Stimulated activated CD4-positive, alpha-beta T cell treated with anti-CD3 and anti-CD28 coated beads, Interleukin-15, amount 100 ng/mL, for 1 hour (primary cell): ENCODE measurements around the gene CEACAM8.
"Not testable (repeated sequence)": the region's sequence is repeated elsewhere in the genome, so short reads cannot be mapped to it uniquely, and the experiment has no call there.

Source experiments
- DNase-seq, 2 donors: peaks; one replicate each; pipeline ENCODE4 v3.0.0-alpha.2; 2020; ENCODE audit warnings: low read depth in 1 of 2, low spot score in 1 of 2

CEACAM8 gene

DNA sequence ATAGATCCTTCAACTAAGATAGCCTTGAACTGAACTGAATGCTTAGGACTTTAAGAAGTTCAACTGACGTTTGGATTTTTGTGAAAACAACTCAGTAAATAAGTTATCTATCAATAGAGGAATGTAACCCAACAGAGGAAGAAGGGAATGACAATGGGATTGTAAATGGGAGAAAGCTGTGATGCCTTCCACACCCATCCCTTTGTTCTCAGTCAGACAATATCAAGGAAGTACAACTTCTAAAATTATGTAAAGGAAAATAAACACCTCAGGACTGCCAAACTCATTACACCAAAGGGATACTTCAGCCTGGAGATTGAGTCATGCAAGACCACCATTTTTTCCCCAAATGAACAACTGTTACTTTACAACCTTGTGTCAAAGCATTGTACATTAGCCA, 21.1 kb downstream of the CEACAM8 start:
- no peak for DNase-seq

GRCh38 chr19:42571116-42571515, 23.6 kb downstream of the CEACAM8 start:
- no peak for DNase-seq

DNA sequence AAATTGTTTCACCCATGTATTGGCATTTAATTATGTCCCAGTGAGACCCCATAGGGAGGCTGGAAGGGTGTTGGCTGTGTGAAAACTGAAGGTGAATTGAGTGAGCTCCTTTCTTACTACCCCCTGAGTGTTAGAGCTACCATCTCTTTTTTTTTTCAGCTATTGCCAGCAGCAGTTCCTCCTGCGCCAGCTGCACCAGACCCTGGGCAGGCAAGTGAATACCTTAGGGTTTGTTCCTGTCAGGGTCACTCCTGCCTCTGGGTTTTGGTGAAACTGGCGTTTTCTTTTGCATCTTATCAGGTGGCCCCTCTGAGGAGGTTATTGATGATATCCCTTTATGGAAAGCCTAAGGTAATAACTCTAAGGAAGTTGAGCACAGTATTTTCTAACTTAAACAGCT, 25.5 kb downstream of the CEACAM8 start:
- DNase-seq, result no peak

DNA sequence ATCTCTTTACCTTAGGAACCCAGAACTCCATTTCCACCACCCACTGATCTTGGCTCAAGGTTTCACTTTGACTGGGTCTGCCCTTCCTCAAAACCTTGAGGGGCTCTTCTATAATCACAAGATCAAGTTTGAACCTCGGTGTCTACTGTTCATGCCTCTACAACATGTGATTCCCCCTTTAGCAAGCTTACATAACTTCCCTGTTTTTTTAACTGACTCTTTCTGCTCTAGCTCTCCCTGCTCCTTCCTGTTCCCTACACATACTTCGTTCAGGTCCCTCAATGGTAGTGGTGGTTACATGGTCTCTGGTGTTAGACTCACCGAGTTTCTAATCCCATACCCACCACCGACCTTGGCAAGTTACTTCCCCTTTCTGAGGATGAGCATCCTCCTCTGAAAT, 26.7 kb downstream of the CEACAM8 start:
- no peak for DNase-seq

DNA sequence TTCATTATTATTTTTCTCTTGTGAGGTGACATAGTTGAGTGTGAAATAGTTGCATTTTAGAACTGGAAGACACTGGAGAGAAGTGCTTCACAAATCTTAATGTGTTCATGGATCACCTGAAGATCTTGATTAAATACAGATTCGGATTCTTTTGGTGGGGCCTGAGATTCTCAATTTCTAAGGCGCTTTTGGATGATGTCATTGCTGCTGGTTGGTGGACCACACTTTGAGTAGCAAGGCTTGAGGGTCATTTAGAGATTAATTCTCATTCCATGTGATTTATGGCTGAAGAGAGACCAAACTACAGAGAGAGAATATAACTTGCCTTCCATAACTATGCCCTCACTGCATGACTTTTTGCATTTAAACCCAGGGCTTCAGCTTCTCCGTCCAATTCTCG, 27.2 kb downstream of the CEACAM8 start:
- no peak for DNase-seq

GRCh38 chr19:42563352-42564210, 31.1 kb downstream of the CEACAM8 start:
- DNase-seq, result no peak

DNA sequence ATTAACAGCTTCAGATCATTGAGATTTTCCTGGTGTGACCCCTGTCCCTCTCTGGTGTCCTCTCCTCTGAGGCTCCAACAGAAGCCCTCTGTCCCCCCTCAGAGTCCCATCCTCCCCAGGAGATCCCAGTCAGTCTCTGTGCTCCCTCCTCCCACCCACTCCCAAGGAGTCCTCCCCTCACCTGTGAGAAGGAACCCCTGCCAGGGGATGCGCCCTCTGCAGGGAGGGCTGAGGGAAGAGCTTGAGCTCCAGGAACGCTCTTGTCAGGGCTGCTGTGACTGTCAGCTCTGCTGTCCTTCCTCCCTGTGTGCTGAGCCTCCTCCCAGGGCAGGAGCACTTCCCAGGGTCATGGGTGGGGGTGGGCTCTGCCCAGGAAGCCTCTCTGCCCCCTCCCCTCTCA, 33.2 kb downstream of the CEACAM8 start:
- DNase-seq, result no peak

DNA sequence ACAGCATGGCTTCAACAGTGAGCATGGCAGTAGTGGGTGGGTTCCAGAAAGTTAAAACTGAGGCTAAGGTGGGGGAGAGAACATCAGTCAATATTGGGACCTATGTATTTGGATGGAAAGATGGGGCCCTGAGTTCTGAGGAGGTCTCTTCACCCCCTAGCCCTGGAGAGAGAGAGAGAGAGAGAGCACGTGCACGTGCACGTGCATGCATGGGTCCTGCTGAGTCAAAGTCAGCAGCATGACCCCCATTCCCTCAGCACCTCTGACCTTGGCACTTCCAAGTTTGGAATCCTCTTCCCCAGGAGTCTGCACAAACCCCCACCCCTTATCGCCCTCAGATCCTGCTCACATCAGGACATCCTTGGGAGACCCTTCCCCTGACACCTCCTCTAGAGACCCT, 34.0 kb downstream of the CEACAM8 start:
- DNase-seq, result no peak

DNA sequence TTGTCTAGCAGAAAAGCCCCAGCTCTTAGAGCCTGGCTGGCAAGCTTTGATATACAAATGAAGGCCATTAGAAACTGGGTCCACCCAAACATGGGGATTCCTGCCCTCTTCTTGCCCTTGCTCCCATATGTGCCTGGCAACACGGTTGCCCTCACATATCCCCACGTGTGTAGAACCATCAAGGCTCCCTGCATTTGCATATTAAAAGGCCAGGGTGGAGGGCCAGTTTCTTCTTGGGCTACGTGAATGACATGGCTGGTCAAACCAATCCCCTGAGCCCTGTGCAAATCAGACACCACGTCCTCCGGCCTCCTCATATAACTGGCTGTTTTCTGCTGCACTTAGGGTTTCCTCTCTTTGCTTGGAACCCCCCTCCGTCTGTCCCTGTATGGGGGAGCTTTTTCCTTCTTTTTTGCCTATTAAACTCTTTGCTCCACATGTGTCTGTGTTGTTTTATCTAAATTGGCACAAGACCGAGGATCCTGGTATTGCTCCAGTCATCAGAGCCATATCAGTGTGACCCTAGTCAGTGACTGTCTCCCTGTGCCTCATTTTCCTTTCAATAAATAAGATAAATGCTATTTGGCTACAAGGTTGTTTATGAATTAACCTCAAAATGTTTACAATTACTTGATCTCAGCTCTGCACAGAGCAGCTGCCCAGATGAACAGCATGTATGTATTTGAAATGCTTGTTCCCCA, 36.1 kb downstream of the CEACAM8 start:
- no peak for DNase-seq

DNA sequence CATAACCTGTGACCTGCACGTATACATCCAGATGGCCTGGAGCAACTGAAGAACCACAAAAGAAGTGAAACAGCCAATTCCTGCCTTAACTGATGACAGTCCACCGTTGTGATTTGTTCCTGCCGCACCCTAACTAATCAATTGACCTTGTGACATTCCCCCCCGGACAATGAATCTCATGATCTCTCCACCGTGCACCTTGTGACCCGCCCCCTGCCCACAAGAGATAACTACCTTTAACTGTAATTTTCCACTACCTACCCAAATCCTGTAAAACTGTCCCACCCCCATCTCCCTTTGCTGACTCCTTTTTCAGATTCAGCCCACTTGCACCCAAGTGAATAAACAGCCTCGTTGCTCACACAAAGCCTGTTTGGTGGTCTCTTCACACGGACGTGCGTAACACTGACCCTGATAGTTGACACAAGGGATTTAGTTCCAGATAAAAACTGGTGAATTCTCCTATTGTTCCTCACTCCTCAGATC, 37.3 kb downstream of the CEACAM8 start:
- DNase-seq, result not testable (repeated sequence)

- no peak for DNase-seq
Measured at GRCh38 chr19:42555801-42556200, 38.9 kb downstream of the CEACAM8 start.

DNA sequence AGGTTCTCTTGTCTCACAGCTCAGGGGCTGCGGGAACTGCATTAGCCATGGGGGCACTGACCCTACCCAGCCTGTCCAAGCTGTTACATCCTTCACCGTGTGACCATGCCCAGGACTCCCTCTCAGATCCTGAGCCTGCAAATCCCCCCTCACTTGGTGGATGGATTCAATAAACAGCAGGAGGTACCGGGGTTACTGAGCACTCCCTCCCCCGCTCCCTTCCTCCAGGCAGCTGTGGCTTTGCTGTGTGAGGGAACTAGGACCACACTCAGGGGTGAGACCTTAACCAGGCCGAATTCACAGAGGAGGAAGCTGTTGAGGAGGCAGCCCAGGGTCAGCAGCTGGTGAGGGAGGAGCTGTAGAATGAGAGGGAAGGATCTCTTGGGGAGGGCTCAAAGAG, 39.4 kb downstream of the CEACAM8 start:
- DNase-seq, result no peak

- no peak for DNase-seq
Measured at GRCh38 chr19:42554046-42554575, 40.6 kb downstream of the CEACAM8 start.

DNA sequence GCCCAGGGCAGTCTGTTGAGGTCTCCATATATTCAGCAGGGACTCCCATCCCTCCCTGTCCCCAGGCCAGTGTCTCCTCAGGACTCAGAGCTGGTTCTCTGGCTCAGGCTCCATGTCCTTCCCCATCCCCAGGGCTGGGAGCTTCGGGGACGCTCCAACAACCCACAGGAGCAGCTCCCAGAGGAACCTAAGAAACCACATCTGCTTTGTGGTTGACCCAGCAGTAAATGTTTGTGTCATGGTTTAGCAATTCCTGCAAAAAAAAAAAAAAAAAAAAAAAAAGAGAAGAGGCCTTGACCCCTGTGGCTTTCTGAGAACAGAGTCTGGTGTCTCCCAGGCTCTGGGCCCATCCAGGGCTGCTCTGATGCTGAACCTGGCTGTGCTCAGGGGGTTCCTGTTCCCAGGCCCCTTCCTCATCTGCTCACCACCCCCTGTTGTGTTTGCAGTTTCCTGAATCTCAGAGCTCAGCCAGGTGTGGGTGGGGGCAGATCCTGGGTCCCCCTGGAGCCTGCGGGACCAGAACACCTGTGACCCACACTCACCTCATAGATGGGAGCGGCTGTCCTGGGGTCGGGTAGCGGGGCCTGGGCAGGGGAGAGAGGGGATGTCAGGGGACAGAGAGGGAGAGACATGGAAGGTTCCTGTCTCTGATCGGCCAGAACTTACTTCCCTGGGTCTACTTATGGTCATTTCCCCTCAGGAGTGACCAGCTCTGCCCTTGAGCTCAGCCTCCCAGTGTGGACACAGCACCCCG, 41.3 kb downstream of the CEACAM8 start:
- no peak for DNase-seq

GRCh38 chr19:42552086-42553065, 42.3 kb downstream of the CEACAM8 start:
- no peak for DNase-seq

DNA sequence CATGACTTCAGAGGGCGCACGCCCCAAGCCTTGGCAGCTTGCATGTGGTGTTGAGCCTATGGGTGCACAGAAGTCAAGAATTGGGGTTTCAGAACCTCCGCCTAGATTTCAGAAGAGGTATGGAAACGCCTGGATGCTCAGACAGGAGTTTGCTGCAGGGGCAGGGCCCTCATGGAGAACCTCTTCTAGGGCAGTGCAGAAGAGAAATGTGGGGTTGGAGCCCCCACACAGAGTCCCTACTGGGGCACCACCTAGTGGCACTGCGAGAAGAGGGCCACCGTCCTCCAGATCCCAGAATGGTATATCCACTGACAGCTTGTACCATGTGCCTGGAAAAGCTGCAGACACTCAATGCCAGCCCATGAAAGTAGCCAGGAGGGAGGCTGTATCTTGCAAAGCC, 44.2 kb downstream of the CEACAM8 start:
- not testable (repeated sequence) for DNase-seq

DNA sequence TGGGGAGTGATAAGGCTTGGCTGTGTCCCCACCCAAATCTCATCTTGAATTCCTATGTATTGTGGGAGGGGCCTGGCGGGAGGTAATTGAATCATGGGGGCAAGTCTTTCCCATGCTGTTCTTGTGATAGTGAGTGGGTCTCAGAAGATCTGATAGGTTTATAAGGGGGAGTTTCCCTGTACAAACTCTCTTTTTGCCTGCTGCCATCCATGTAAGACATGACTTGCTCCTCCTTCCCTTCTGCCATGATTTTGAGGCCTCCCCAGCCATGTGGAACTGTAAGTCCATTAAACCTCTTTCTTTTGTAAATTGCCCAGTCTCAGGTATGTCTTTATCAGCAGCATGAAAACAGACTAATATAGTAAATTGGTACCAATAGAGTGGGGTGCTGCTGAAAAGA, 45.7 kb downstream of the CEACAM8 start:
- not testable (repeated sequence) for DNase-seq

- DNase-seq, result no peak
Measured at GRCh38 chr19:42548552-42548951, 46.2 kb downstream of the CEACAM8 start.

- DNase-seq, result no peak
Measured at GRCh38 chr19:42547929-42548328, 46.8 kb downstream of the CEACAM8 start.

GRCh38 chr19:42546831-42547500, 47.8 kb downstream of the CEACAM8 start:
- no peak for DNase-seq
